ENCODE data around the gene CAPN15. TPM values are rescaled to one million over a fixed set of nuclear protein-coding genes. Genes with fewer than 3 reads are reported as not detected.
"Not testable (repeated sequence)": the region's sequence is repeated elsewhere in the genome, so short reads cannot be mapped to it uniquely, and the experiment has no call there.

CAPN15 gene
- polyA plus RNA-seq, 1 donor, result 31.7 TPM

DNA sequence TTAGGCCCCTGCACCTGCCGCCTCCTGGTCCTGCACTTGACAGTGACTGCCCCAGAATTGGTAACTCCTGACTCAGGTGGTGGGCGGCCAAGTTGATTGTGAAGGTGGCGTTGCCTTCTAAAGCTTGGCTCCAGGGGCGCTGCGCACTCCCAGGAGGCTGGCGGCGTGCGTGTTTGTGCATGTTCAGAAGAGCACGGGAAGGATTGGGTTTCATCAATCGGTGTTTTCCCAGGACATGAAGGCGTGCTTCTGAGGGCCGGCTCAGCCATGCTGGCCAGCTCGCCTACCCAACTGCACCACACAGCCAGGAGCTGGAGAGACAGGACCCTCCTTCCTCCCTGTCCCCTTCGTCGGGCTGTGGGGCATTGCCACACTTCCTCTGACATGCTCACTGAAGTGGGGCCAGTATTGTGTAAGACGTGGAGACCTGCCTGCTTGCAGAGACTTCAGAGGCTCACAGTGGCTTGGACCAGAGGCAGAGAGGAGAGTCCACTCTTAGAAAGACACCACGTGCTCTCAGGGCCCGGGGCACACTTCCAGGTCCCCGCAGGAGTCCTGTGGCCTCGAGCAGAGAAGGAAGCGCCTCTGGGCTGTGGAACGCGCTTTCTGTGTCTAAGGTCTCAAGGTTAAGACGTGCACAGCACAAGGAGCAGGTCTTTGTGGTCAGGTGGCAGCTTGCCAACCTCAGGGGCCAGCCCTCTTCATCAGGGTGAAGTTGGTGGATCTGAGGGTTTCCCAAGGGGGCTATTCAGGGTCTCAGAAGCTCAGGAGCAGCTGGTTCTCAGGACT, 65.2 kb downstream of the CAPN15 start:
- no peak for DNase-seq

DNA sequence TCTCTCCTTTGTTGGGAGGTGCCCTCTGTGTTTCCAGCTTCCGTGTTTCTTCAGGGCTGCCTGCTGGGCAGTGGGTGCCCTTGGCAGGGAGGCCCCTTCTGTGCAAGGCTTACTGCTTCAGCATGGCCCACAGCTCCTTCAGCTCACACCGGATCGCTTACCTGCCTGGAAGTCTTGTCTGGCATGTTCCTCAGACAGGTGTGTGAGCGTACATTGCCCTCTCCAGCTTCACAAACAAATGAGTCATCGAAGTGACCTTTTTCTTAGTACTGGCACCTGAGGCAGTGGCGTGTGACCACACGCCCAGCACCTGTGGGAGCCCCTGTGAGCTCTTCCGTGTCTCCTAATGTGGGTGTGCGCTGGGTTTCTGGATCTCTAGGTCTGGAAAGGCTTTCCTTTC, 65.9 kb downstream of the CAPN15 start:
- DNase-seq, result no peak

DNA sequence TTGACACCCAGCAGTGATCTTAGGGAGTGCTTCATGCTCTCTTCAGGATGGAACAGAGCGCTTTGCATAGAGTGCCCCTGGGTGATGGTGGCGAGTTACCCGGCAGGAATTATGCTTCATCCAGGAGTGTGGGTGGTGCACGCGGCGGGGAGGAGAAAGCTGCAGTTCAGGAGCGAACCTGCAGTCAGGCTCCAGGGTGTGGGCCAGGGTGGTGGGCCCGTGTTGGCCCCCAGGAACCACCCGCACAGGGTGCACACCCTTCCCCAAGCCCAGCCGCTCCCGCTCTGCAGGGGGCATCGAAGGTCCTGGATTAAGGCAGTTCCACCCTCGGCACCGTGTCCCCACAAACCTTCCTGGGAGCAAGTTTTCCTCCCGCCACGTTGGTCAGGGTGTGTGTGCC, 66.3 kb downstream of the CAPN15 start:
- no peak for DNase-seq

DNA sequence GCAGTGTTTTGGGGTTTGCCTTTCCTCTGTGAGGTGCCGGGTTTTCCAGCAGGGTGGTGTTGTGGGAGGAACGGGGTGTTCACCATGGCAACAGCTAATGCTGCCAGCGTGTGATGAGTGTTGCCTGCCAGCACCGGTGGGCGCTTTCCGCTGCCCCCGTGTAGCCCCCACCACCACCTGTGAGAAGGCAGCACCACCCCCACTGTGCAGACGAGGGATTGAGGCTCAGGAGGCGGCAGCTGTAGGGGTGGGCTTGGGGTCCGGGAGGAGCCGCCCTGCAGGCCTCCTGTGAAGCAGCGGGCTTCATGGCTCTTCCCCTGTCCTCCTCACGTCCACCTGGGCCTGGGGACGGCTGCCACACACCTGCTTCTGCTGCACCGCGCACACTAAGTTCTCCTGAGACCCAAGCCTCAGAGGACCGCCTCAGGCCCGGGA, 67.6 kb downstream of the CAPN15 start:
- DNase-seq, result no peak

DNA sequence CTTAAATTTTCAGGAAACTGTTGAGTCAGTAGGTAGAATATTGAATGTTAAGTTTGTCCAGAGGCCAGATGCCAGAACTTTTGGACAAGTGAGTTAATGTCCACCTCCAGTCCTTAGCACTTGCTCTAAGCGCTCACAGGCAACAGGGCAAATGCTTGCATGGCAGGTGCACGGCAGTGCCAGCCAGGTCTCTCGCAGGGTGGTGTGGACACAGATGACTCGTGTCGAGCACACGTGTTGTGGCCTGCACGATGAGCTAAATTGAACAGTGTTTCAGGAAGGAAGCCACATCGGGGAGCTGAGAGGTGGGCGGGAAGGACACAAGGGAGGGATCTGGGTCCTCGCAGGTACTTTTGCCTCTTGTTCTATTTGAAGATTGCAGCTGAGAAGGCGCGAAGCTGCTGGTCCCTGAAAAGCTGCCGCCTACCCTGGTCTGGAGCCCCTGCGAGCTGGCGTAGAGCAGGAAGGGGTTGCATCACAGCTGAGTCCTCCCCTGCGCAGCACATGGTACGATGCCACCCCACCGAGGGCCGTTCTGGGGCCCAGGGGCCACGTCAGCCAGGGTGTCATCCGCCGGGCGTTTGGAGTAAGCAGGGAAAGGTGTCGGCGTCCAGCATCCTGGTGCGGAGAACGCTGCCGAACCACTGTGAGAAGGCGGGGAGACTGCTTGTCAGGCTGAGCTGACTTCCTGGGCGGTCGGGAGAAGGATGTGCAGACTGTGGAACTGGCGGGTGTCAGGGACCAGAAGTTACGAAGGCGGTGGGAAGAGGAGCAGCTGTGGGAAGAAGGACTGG, 68.6 kb downstream of the CAPN15 start:
- no peak for DNase-seq

DNA sequence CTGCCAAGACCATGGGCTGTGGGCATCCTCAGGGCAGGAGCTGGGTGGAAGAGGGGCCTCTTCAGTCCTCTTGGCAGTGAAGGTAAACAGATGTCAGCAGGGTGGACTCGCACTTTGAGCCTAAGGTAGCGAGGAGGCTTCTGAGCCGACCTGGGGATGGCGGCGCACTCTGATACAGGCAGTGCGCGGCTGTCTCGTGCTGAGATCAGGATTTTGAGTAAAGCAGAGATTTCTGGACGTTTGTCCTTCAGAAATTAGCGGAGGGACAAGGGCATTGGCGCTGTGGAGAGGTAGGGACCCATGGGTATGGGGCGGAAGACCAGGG, 69.2 kb downstream of the CAPN15 start:
- DNase-seq, result no peak

DNA sequence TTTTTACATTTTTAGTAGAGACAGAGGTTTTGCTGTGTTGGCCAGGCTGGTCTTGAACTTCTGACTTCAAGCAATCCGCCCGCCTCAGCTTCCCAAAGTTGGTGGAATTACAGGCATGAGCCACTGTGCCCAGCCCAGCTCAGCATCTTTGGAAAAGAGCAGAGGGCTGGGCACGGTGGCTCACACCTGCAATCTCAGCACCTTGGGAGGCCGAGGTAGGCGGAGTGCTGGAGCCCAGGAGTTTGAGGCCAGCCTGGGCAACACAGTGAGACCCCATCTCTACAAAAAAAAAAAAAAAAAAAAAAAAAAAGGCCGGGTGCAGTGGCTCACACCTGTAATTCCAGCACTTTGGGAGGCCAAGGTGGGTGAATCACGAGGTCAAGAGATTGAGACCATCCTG, 70.1 kb downstream of the CAPN15 start:
- DNase-seq, result not testable (repeated sequence)

DNA sequence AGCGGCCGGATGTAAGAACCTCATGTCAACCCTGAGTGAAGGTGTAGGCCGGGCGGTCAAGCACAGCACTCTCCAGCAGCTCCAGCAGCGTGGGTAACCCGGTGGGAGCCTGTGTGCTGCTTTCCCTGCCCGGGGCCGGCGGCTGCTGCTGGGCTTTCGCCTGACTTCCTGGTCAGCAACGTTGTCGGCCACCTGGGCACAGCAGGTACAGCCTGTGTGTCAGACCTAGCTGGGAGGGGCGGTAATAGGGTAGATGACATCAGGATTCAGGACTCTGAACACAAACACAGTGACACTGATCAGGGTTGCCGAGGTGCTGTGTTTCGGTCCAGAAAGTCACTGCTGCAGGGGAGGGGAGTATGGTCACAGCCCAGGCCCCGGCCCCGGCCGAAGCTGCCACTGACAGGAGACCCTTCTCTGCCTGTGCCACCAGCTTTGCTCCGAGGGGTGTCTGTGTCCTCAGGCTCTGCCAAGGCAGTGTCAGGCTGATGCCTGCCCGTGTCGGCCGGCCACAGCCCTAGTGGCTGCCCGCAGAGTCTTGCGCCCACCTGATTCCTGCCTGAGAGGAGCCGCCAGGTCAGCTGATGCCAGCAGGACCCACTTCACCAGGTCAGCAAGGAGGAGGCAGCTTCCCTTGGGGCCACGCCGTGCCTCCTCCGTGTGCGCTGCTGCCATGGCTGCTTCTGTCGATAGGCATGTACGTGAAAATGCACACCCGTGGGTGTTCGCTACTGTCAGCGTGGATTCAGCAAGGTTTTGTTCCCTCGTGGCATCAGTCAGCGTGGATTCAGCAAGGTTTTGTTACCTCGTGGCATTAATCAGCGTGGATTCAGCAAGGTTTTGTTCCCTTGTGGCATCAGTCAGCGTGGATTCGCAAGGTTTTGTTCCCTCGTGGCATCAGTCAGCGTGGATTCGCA, 71.6 kb downstream of the CAPN15 start:
- no peak for DNase-seq

DNA sequence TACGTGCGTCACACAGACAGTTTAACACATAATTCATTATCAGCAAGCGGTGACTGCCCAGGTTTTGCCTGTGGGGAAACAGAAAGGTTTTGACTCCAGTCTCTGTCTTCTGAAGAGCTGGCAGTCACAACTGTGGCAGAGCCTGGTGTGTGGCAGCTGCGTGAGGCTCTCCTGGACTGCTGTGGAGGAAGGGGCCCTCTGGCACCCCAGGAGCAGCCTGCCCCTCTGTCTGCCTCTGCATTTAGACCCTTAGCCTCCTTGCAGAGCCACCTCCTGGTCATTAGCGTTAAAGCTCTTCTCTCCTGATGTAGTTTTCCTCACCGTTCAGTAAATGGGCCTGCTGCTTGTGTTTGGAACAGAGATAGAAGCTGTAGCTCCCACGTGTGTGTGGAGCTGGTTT, 73.3 kb downstream of the CAPN15 start:
- no peak for DNase-seq

DNA sequence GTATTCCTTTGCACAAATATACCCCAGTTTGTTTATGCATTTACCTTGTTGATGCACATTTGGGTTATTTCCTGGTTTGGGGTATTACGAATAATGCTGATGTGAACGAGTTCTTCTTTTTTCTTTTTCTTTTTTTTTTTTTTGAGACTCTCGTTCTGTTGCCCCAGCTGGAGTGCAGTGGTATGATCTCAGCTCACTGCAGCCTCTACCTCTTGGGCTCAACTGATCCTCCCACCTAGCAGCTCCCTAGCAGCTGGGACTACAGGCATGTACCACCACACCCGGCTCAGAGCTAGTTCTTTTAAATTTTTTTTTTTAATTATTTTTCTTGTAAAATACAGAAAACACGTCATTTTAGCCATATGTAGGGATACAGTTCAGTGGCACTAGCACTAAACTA, 76.4 kb downstream of the CAPN15 start:
- no peak for DNase-seq

Other genes with a start within 250 kb of the CAPN15 start
- 0.92 TPM for gene ARHGDIG, start 247.1 kb upstream of the CAPN15 start, polyA plus RNA-seq (ENCODE audit: insufficient read length)
- 0.77 TPM for gene PDIA2, start 244.5 kb upstream of the CAPN15 start, polyA plus RNA-seq (ENCODE audit: insufficient read length)
- gene AXIN1, start 175.0 kb upstream of the CAPN15 start, polyA plus RNA-seq (ENCODE audit: insufficient read length), result 12.4 TPM
- 47.8 TPM for gene MRPL28, start 157.2 kb upstream of the CAPN15 start, polyA plus RNA-seq (ENCODE audit: insufficient read length)
- 29.0 TPM for gene PGAP6, start 145.7 kb upstream of the CAPN15 start, polyA plus RNA-seq (ENCODE audit: insufficient read length)
- gene NME4, start 130.5 kb upstream of the CAPN15 start, polyA plus RNA-seq (ENCODE audit: insufficient read length), result 74.0 TPM
- 13.7 TPM for gene DECR2, start 125.8 kb upstream of the CAPN15 start, polyA plus RNA-seq (ENCODE audit: insufficient read length)
- gene RAB11FIP3, start 102.1 kb upstream of the CAPN15 start, polyA plus RNA-seq (ENCODE audit: insufficient read length), result 30.0 TPM
- 0.14 TPM for gene PRR35, start 32.7 kb downstream of the CAPN15 start, polyA plus RNA-seq (ENCODE audit: insufficient read length)
- gene NHLRC4, start 39.3 kb downstream of the CAPN15 start, polyA plus RNA-seq (ENCODE audit: insufficient read length), result 1.4 TPM
- 21.3 TPM for gene PIGQ, start 42.3 kb downstream of the CAPN15 start, polyA plus RNA-seq (ENCODE audit: insufficient read length)
- 15.4 TPM for gene RAB40C, start 62.4 kb downstream of the CAPN15 start, polyA plus RNA-seq (ENCODE audit: insufficient read length)
- gene WFIKKN1, start 103.3 kb downstream of the CAPN15 start, polyA plus RNA-seq (ENCODE audit: insufficient read length), result 0.80 TPM
- gene METTL26, start 108.6 kb downstream of the CAPN15 start, polyA plus RNA-seq (ENCODE audit: insufficient read length), result 47.8 TPM
- gene MCRIP2, start 114.1 kb downstream of the CAPN15 start, polyA plus RNA-seq (ENCODE audit: insufficient read length), result 17.6 TPM
- 16.9 TPM for gene WDR90, start 121.7 kb downstream of the CAPN15 start, polyA plus RNA-seq (ENCODE audit: insufficient read length)
- 68.7 TPM for gene RHOT2, start 140.4 kb downstream of the CAPN15 start, polyA plus RNA-seq (ENCODE audit: insufficient read length)
- 1.8 TPM for gene RHBDL1, start 148.0 kb downstream of the CAPN15 start, polyA plus RNA-seq (ENCODE audit: insufficient read length)
- 94.0 TPM for gene STUB1, start 152.7 kb downstream of the CAPN15 start, polyA plus RNA-seq (ENCODE audit: insufficient read length)
- 33.9 TPM for gene JMJD8, start 156.6 kb downstream of the CAPN15 start, polyA plus RNA-seq (ENCODE audit: insufficient read length)
- 9.6 TPM for gene WDR24, start 162.7 kb downstream of the CAPN15 start, polyA plus RNA-seq (ENCODE audit: insufficient read length)
- gene FBXL16, start 178.1 kb downstream of the CAPN15 start, polyA plus RNA-seq (ENCODE audit: insufficient read length), result 0.52 TPM
- gene METRN, start 187.4 kb downstream of the CAPN15 start, polyA plus RNA-seq (ENCODE audit: insufficient read length), result 29.2 TPM
- 15.2 TPM for gene ANTKMT, start 193.4 kb downstream of the CAPN15 start, polyA plus RNA-seq (ENCODE audit: insufficient read length)
- gene CCDC78, start 198.7 kb downstream of the CAPN15 start, polyA plus RNA-seq (ENCODE audit: insufficient read length), result 1.4 TPM
- 3.0 TPM for gene HAGHL, start 199.4 kb downstream of the CAPN15 start, polyA plus RNA-seq (ENCODE audit: insufficient read length)
- 17.1 TPM for gene CIAO3, start 213.3 kb downstream of the CAPN15 start, polyA plus RNA-seq (ENCODE audit: insufficient read length)
- gene MSLN, start 233.0 kb downstream of the CAPN15 start, polyA plus RNA-seq (ENCODE audit: insufficient read length), result 0.97 TPM